Neural progenitor cell (in vitro differentiated cells): Measurements from ENCODE around the gene USP34.

Experiments used
- EZH2 ChIP-seq: fragments of 200-600 bp; sonication (generic); IDR thresholded peaks from 2 replicates; pipeline ENCODE4 v1.6.1; 2017; ENCODE audit warnings: antibody characterized with exemption, mild to moderate bottlenecking, moderate library complexity
- TF ChIP-seq, protein P1 (sequence below): fragments of 200-600 bp; sonication (generic); IDR thresholded peaks from 2 replicates; pipeline ENCODE4 v1.5.1; 2017; ENCODE audit warnings: antibody characterized with exemption, mild to moderate bottlenecking

DNA sequence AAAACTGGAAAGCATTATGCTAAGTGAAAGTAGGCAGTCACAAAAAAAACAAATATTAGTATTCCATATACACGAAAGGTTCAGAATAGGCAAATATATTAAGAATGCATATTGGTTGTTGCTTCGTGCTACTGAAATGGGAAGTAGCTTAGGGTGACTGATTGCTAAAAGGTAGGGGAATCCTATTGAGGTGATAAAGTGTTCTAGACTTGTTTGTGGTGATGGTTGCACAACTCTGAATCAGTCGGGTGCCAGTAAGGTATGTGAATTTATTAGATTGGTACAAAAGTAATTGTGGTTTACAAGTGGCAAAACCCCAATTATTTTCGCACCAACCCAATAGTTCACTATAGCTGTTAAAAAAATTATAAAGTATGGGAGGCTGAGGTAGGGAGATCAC, 20.7 kb downstream of the USP34 start:
- TF ChIP-seq, protein P1, sequence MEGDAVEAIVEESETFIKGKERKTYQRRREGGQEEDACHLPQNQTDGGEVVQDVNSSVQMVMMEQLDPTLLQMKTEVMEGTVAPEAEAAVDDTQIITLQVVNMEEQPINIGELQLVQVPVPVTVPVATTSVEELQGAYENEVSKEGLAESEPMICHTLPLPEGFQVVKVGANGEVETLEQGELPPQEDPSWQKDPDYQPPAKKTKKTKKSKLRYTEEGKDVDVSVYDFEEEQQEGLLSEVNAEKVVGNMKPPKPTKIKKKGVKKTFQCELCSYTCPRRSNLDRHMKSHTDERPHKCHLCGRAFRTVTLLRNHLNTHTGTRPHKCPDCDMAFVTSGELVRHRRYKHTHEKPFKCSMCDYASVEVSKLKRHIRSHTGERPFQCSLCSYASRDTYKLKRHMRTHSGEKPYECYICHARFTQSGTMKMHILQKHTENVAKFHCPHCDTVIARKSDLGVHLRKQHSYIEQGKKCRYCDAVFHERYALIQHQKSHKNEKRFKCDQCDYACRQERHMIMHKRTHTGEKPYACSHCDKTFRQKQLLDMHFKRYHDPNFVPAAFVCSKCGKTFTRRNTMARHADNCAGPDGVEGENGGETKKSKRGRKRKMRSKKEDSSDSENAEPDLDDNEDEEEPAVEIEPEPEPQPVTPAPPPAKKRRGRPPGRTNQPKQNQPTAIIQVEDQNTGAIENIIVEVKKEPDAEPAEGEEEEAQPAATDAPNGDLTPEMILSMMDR = no peak
- no peak for TF ChIP-seq EZH2
